ENCODE results near the gene SPON2. TPM values are rescaled to one million over a fixed set of nuclear protein-coding genes. Genes with fewer than 3 reads are reported as not detected.

Gene SPON2
- total RNA-seq, result 1 to 10 TPM; 6.5 to 6.8 TPM

DNA sequence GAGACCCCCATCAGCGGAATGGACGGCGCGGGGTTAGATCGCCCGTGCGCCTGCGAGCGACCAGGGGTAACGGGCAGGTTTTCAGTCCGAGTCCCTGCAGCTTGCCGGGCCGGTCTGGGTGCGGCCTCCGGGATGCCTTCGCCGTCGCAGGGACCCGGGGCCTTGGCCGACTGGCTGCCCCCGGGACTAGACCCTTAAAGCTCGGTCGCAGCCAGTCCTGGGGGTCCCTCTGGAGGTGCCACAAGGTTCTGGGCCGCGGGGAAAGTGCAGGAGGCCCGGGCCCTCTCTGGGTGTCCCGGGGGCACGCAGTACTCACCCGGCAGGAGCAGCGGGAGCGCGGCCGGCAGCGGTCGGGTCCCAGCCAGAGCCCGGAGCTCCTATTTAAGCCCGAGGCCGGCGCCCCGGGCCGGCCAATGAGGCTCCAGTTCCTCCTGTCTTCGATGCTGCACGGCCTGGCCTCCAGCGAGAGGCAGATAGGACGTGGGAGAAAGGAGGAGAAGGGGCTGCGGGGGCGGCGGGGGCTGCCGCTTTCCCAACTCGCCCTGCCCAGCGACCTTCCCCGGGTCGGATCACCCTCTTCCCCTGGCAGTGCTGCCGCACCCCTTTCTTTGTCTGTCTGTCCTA lies at the start of gene SPON2:
Gene SPON2, minus strand, starts transcription at position 356 of the 624 bp plus-strand sequence.
- Mint-ChIP-seq H3K27me3 (peaks cover 26% of the 10 kb centered on the region), H3K27ac (no peak within 1 kb of the TSS), H3K4me3 (peak within 1 kb of the TSS; percentile 32), H3K36me3 (no peaks in the 10 kb centered on the region), H3K9me3 (no peaks in the 10 kb centered on the region), H3K4me1 (peaks cover 11% of the 10 kb centered on the region)
- DNase-seq, result no peak

DNA sequence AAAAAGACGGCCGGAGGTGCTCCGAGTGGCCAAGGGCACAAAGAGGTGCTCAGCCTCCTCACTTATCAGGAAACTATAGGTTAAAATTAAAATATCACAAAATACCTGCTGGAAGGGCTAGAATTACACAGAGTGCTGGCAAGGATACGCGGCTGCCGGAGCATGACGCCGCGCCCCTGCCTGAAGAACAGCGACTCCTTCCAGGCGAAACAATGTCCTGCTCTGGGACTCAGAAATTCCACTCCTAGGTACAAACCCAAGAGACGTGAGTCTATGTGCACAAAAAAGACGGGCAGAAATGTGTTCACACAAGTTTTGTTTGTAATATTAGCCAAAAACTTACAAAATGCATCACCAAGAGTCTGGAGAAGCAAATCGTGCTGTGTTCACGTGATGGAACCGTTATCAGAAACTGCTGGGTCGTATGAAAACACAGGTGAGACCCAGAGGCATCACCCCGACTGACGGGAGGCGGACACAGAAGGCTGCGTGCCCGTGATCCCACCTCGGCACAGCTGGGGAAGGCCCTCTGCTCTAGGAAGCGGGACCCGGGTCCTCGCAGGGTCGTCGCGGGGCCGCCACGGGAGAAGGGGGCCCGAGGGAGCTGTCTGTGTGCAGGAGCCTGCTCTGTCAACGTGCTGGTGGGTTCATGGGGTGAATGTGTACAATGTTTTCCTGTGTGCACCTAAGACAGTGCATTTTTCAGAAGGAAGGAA lies 48.9 kb upstream of the SPON2 start:
- peaks cover 2% of the 10 kb centered on the region for H3K9me3 Mint-ChIP-seq
- H3K4me1 Mint-ChIP-seq, result peaks cover 26% of the 10 kb centered on the region
- no peak overlapping the region for H3K4me3 Mint-ChIP-seq
- H3K27me3 Mint-ChIP-seq, result no peaks in the 10 kb centered on the region
- no peak for DNase-seq
- H3K27ac Mint-ChIP-seq, result peak overlapping the region; percentile 60
- H3K36me3 Mint-ChIP-seq, result peaks cover 52% of the 10 kb centered on the region

DNA sequence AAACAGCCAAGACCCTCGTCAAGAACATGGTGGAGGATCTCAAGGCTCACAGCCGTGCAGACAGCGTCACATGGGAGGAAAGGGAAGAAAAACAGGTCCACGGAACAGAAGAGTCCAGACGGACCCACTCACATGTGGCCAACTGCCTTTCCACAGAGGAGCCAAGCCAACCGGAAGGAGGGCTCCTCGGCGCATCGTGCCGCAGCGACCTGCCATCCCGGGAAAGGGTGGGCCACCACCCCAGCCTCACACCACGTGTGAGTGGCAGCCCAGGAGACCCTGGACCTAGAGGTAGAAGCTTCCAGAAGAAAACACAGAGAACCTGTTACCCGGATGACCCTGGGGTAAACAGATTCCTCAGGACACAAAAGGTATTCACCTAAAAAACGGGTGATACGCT lies 48.2 kb upstream of the SPON2 start:
- peaks cover 2% of the 10 kb centered on the region for H3K9me3 Mint-ChIP-seq
- H3K36me3 Mint-ChIP-seq, result peaks cover 55% of the 10 kb centered on the region
- H3K4me3 Mint-ChIP-seq, result no peak overlapping the region
- no peaks in the 10 kb centered on the region for H3K27me3 Mint-ChIP-seq
- peaks cover 28% of the 10 kb centered on the region for H3K4me1 Mint-ChIP-seq
- DNase-seq, result no peak
- H3K27ac Mint-ChIP-seq, result no peak overlapping the region

DNA sequence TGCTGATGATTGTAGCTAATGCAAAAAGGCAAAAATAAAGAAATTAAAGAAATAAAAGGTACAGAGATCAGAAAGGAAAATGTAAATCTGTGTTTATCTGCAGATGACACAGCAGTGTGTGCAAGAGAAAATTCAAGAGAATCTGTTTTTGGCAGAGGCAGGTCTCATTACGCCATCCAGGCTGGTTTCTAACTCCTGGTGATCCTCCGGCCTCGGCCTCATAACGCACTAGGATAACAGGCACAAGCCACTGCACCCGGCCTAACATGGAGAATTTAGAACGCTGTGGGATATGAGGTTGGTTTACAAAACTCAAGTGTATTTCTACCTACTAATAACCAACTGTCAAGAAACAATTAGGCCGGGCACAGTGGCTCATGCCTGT lies 47.2 kb upstream of the SPON2 start:
- peak overlapping the region; percentile 21 for H3K27ac Mint-ChIP-seq
- H3K4me1 Mint-ChIP-seq, result peaks cover 28% of the 10 kb centered on the region
- peaks cover 51% of the 10 kb centered on the region for H3K36me3 Mint-ChIP-seq
- DNase-seq, result no peak
- H3K9me3 Mint-ChIP-seq, result peaks cover 2% of the 10 kb centered on the region
- H3K27me3 Mint-ChIP-seq, result no peaks in the 10 kb centered on the region
- H3K4me3 Mint-ChIP-seq, result peak overlapping the region; percentile 26

DNA sequence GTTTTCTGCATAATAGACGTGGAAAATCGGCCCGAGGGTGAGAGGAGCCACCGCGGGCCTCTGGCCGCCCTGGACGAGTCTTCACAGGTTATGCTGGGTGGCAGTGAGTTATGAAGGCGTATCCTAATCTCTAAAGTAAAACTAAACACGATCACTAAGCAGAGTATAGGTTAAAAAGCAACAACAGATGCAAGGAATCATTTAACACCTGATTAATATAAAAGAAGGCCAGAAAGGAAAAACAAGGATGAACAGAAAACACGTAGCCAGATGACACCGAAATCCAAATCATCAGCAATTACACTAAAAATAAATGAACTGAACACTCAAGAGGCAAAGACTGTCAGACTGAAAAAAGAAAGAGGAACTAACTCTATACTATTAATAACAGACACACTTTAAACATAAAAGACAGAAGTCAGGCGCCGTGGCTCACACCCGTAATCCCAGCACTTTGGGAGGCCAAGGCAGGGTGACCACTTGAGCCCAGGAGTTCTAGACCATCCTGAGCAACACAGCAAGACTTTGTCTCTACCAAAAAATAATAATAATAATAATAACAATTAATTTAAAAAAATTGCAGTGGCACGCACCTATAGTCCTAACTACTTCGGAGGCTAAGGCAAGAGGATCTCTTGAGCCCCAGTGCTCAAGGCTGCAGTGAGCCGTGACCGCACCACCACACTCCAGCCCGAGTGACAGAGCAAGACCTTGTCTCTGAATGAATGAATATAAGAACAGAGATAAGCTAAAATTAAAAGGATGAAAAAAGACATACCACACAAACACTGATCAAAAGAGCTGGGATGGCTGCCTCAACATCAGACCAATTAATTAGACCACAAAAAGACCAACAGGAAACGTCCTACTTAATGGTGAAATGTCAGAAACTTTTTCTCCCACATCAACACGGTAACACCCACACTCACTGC lies 46.5 kb upstream of the SPON2 start:
- H3K27ac Mint-ChIP-seq, result peak overlapping the region; percentile 70
- H3K27me3 Mint-ChIP-seq, result no peaks in the 10 kb centered on the region
- peaks cover 47% of the 10 kb centered on the region for H3K36me3 Mint-ChIP-seq
- peaks cover 28% of the 10 kb centered on the region for H3K4me1 Mint-ChIP-seq
- peaks cover 2% of the 10 kb centered on the region for H3K9me3 Mint-ChIP-seq
- H3K4me3 Mint-ChIP-seq, result peak overlapping the region; percentile 26
- DNase-seq, result no peak

DNA sequence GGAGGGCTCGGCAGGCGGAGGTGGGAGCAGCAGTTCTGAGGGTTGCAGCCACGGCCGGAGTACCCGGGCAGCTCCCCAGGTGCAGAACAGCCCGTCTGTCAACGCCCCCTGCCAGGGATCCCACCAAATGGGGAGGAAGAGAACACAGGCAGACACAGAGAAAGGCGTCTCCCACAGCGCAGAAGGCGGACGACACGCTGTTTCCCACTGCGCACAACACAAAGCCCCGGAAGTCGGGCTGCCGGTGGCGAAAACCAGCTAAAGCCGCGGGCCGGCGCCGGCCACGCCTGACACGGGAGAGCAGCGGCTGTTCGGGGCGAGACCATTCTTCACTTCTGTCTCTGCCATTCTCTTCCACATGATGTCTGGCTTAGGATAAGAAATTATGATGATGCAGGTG lies 45.0 kb upstream of the SPON2 start:
- H3K27ac Mint-ChIP-seq, result peak overlapping the region; percentile 88
- H3K4me3 Mint-ChIP-seq, result peak overlapping the region; percentile 69
- H3K9me3 Mint-ChIP-seq, result peaks cover 2% of the 10 kb centered on the region
- DNase-seq, result no peak
- peaks cover 28% of the 10 kb centered on the region for H3K4me1 Mint-ChIP-seq
- H3K27me3 Mint-ChIP-seq, result no peaks in the 10 kb centered on the region
- peaks cover 47% of the 10 kb centered on the region for H3K36me3 Mint-ChIP-seq

DNA sequence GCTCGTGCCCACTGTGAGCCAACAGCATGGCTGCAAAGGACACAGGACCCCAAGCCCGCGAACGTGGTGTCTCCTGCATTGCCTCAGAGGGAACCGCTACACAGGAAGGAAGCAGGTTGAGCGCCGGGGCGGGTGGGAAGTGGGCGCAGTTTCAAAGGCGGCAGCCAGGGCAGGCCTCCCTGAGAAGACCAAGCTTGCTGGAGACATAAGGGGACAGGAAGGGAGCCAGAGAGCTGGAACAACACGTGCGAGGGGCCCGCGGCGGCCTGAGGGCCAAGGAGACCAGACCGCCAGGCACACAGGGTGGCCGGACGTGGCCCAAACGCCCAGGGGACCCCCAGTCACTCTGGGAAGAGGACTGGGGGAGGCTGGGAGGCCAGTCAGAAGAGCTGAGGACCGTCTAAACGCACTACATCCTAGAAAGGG lies 44.5 kb upstream of the SPON2 start:
- peak; percentile 76 for DNase-seq
- Mint-ChIP-seq H3K4me1 (peaks cover 28% of the 10 kb centered on the region), H3K9me3 (peaks cover 2% of the 10 kb centered on the region), H3K4me3 (peak overlapping the region; percentile 69), H3K27me3 (no peaks in the 10 kb centered on the region), H3K27ac (peak overlapping the region; percentile 88), H3K36me3 (peaks cover 46% of the 10 kb centered on the region)

DNA sequence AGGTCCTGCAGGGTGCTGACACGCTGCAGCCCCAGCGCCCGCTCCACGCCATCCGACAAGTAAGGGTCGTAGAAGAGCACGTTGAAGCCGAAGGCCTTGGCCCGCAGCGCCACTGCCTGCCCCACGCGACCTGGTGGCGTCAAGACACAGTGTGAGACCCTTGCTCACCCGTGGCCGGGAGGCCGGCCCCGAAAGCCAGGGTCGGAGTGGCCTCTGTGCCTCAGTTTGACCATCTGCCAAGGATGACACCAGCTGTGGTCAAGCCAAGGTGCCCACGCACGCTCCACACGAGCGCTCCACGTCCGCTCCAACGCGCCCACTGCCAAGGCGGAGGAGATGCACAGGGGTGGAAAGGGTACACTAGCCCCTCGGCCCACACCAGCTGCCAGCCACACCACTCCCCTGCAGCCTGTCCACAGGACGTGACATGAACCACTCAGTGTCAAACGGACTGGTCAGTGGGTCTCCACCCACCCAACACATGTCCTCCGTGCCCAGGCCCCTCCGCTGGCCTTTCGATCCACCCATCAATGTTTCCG lies 43.8 kb upstream of the SPON2 start:
- peak overlapping the region; percentile 69 for H3K4me3 Mint-ChIP-seq
- H3K27ac Mint-ChIP-seq, result peak overlapping the region; percentile 88

DNA sequence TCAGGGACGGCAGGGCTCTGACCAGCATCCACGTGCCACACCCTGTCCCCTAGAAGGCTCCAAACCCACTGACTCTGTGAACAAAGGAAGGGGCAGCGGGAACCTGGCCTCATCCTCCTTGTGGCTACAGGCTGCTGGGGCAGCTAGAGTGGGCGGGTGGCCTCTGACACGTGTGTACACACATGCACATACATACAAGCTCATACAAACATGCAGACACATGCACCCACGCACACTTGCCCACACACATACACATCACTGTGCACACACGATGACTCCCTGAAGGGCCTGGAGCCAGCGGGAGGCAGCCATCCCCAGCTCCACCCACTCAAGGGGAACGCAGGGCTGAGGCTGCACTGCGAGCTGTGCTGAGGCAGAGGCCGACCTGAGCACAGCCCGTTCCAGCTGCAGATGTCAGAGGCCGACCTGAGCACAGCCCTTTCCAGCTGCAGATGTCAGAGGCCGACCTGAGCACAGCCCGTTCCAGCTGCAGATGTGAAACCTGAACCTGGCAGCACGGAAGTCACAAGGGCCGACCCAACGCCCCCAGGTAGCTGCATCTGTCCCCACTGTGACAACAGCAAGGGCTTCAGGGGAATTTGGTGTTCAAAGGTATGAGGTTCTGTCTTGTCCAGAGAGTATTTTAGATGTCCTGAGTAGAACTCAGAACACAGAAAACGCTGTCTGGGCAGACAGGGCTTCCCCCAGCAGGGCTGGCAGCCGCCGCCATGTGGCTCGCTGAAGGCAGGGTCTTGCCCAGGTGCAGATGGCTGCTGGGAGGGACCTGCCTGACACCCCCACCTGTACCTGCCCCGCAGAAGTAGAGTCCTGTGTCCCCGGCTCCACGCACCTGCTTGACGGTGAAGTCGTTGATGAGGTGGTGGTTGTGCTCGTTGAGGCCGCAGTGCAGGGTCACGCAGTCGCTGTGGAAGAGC lies 43.0 kb upstream of the SPON2 start:
- Mint-ChIP-seq H3K4me3 (no peak overlapping the region), H3K36me3 (peaks cover 36% of the 10 kb centered on the region), H3K9me3 (peaks cover 2% of the 10 kb centered on the region), H3K27me3 (no peaks in the 10 kb centered on the region), H3K4me1 (peaks cover 28% of the 10 kb centered on the region), H3K27ac (peak overlapping the region; percentile 88)
- no peak for DNase-seq

More for the DNA sequence above, 43.8 kb upstream of the SPON2 start:
- Mint-ChIP-seq H3K4me1 (peaks cover 28% of the 10 kb centered on the region), H3K27me3 (no peaks in the 10 kb centered on the region), H3K9me3 (peaks cover 2% of the 10 kb centered on the region), H3K36me3 (peaks cover 42% of the 10 kb centered on the region)
- no peak for DNase-seq

DNA sequence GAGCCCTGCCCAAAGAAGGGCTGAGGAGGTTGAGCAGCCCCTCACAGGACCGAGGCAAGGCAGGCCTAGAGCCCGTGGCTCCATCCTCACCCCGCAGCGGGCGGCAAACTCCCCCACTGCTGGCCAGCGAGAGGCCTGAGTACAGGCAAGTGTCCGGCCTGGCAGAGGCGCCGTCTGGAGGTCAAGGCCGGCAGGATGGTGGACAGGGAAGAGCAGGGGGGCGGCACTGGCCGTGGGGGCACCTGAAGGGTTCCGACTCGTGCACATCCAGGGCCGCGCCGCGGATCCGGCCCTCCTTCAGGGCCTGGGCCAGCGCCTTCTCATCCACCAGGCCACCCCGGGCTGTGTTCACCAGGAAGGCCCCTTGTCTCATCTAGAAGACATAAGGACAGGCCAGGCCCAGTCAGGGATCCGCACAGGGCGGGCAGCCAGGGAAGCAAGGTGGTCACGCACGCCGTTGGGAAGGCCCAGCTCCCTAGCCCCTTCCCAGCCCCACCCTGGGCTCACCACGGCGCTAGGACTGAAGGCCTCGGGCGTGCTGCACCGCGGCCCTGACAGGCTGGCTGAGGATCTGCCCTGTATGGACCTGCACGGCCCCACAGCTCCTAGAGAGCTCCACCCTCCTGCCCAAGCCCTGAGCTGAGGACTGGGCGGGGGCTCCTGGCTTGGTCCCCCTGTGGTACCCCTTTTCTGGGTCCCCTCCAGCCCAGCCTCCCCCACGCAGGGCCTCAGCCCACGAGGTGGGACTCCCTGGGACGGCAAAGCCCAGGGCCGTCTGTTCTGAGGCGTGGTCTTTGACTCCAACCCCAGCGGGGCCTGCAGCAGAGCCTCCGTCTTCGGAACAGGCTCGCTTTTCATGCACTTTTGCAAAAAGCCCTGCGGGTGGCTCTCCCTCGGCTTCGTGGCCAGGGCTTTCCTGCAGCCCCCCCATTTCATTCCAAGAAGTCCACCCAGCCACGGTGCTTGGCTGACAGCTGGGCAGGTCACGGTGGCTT lies 42.0 kb upstream of the SPON2 start:
- no peak overlapping the region for H3K27ac Mint-ChIP-seq
- DNase-seq, result no peak
- H3K9me3 Mint-ChIP-seq, result peaks cover 2% of the 10 kb centered on the region
- H3K4me3 Mint-ChIP-seq, result no peak overlapping the region
- no peaks in the 10 kb centered on the region for H3K27me3 Mint-ChIP-seq
- peaks cover 30% of the 10 kb centered on the region for H3K36me3 Mint-ChIP-seq
- peaks cover 25% of the 10 kb centered on the region for H3K4me1 Mint-ChIP-seq

DNA sequence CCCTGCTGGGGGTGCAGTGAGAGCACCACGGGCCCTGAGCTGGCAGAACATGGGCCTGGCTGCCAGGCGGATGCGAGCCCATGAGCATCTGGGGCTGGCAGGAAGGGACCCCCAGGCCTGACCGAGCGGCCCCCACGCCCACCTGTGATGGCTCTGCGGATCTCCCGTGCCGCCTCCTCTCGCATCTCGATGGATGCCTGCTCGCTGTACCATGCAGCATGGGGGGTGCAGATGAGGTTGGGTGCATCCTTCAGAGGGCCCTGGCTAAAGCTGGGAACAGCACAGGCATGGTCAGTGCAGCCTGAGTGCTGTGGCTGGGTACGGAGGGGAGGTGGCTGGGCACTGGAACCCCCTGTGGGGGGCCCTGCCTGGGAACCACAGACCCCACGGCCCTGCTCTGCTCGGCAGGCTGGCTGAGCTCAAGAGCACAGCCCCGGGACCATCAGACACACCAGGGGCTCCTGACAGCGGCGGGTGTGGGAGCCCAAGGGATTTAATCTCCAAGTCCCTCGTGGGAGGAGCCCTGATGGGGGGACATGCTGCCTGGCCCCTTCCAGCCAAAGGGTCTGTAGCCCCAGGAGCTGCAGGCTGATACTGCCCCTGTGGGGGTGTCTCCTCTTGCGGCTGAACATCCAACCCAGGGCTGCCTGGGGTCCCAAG lies 41.1 kb upstream of the SPON2 start:
- H3K36me3 Mint-ChIP-seq, result peaks cover 23% of the 10 kb centered on the region
- no peak overlapping the region for H3K27ac Mint-ChIP-seq
- peaks cover 18% of the 10 kb centered on the region for H3K4me1 Mint-ChIP-seq
- DNase-seq, result no peak
- H3K9me3 Mint-ChIP-seq, result peaks cover 2% of the 10 kb centered on the region
- no peaks in the 10 kb centered on the region for H3K27me3 Mint-ChIP-seq
- H3K4me3 Mint-ChIP-seq, result no peak overlapping the region

DNA sequence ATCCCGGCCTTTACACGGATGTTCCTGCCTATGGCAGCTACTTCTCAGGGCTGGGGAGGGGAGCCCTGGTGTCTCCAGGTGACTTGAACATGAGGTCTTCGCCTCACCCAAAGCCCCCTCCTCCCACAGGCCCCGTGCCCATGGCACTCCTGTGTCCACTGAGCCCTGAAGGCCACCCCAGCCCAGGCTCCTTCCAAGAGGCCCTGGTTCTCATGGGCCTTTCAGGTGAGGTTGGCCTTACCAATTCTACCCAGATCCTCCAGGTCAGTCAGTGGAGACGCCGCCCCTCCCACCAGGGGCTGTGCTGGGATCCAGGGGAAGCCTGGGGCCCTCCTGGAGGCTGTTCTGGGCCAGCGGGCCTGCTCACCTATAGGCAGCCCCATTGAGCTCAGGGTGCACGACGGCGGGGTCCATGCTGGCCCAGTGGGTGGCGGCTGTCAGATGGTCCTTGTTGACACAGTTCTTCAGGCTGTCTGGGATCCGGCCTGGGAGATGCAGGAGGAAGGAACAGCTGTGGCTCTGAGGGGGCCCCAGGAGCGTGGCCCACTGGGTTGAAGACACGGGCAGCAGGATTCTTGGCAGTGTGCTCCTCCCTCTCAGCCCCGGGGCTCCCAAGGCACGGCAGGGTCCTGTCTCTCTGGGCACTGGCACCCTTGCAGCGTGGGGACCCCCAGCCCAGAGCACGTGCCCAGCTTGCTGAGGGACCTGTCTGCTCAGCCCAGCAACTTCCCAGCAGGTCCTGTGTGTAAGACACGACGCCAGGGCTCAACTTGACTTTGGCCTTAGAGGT lies 40.4 kb upstream of the SPON2 start:
- Mint-ChIP-seq H3K9me3 (peaks cover under 1% of the 10 kb centered on the region), H3K27ac (no peak overlapping the region), H3K4me1 (peaks cover 16% of the 10 kb centered on the region), H3K27me3 (no peaks in the 10 kb centered on the region), H3K4me3 (no peak overlapping the region), H3K36me3 (peaks cover 17% of the 10 kb centered on the region)
- no peak for DNase-seq

Measured in activated naive CD8-positive, alpha-beta T cell treated with anti-CD3 and anti-CD28 coated beads for 36 hours (primary cell).